Measurements from ENCODE around the gene CD300LB. TPM values are rescaled to one million over a fixed set of nuclear protein-coding genes. Genes with fewer than 3 reads are reported as not detected.

CD300LB gene
- total and polyA plus RNA-seq, 4 donors: 1.1 to 1.6 (median 1.3) TPM; not detected in 1

GRCh38 chr17:74471341-74471740 lies 59.9 kb downstream of the CD300LB start:
- no peak for ATAC-seq (ENCODE audit: low FRiP score)
- no peaks in the 10 kb centered on the region for H3K9me3 ChIP-seq (ENCODE audit: control insufficient read depth, low read length)
- 88 to 94% methylated on average over 3 of the region's 3 CpGs for WGBS, 2 donors

More at GRCh38 chr17:74471341-74471740, 59.9 kb downstream of the CD300LB start:
- Histone ChIP-seq H3K4me1 (ENCODE audit: control insufficient read depth in 1 of 2, insufficient read depth in 2 of 2, low read length in 2 of 2) (no peaks in the 10 kb centered on the region), H3K27ac (ENCODE audit: low read depth in 1 of 2, low read length in 2 of 2) (no peak overlapping the region), H3K36me3 (ENCODE audit: control insufficient read depth in 1 of 2, insufficient read depth in 2 of 2, low read length in 1 of 2) (no peaks in the 10 kb centered on the region), H3K4me3 (ENCODE audit: low read length in 2 of 2) (no peak overlapping the region), H3K27me3 (ENCODE audit: control insufficient read depth in 1 of 2, insufficient read depth in 2 of 2, low read length in 1 of 2) (no peaks in the 10 kb centered on the region)
- no peak for DNase-seq
- intact Hi-C loops (cut with DNase I): no loop called here

Other genes with a start within 250 kb of the CD300LB start
- gene KIF19, start 205.2 kb downstream of the CD300LB start, total RNA-seq: 1 to 10 TPM; 4.4 to 5.1 TPM
- not detected for gene KIF19, start 205.2 kb downstream of the CD300LB start, polyA plus RNA-seq
- not detected for gene BTBD17, start 169.6 kb downstream of the CD300LB start, total RNA-seq
- not detected for gene BTBD17, start 169.6 kb downstream of the CD300LB start, polyA plus RNA-seq
- gene GPR142, start 164.0 kb downstream of the CD300LB start, total RNA-seq: 1 to 10 TPM in 1 of 2 donors, not detected in 1; 2.1 TPM
- not detected for gene GPR142, start 164.0 kb downstream of the CD300LB start, polyA plus RNA-seq
- 10 to 100 TPM; 43.6 to 51.7 TPM for gene GPRC5C, start 99.4 kb downstream of the CD300LB start, total RNA-seq
- 10 to 100 TPM; 31.6 to 59.4 TPM for gene GPRC5C, start 99.4 kb downstream of the CD300LB start, polyA plus RNA-seq
- gene CD300A, start 64.8 kb downstream of the CD300LB start, total RNA-seq: 10 to 100 TPM; 10.3 to 10.4 TPM
- gene CD300A, start 64.8 kb downstream of the CD300LB start, polyA plus RNA-seq: 1 to 10 TPM; 2.6 to 9.1 TPM
- 1 to 10 TPM; 2.2 to 2.9 TPM for gene CD300C, start 14.6 kb upstream of the CD300LB start, total RNA-seq
- gene CD300C, start 14.6 kb upstream of the CD300LB start, polyA plus RNA-seq: under 1 TPM; 0.28 to 0.88 TPM
- not detected for gene CD300H, start 36.0 kb upstream of the CD300LB start, total RNA-seq
- gene CD300H, start 36.0 kb upstream of the CD300LB start, polyA plus RNA-seq: not detected
- not detected for gene CD300LD, start 60.8 kb upstream of the CD300LB start, total RNA-seq
- under 1 TPM in 1 of 2 donors, not detected in 1; 0.75 TPM for gene CD300LD, start 60.8 kb upstream of the CD300LB start, polyA plus RNA-seq
- gene CD300E, start 92.3 kb upstream of the CD300LB start, total RNA-seq: 1 to 10 TPM; 2.8 to 4.3 TPM
- under 1 TPM in 1 of 2 donors, not detected in 1; 0.18 TPM for gene CD300E, start 92.3 kb upstream of the CD300LB start, polyA plus RNA-seq
- 1 to 10 TPM; 1.6 to 2.2 TPM for gene CD300LF, start 181.4 kb upstream of the CD300LB start, total RNA-seq
- gene CD300LF, start 181.4 kb upstream of the CD300LB start, polyA plus RNA-seq: 1 to 10 TPM in 1 of 2 donors, under 1 TPM in 1; 0.61 to 1.5 TPM
- gene RAB37, start 205.8 kb upstream of the CD300LB start, total RNA-seq: 1 to 10 TPM; 1.4 to 3.4 TPM
- gene RAB37, start 205.8 kb upstream of the CD300LB start, polyA plus RNA-seq: 1 to 10 TPM; 1.5 to 2.4 TPM
- gene NHERF1, start 217.2 kb upstream of the CD300LB start, total RNA-seq: 10 to 100 TPM; 17.6 to 21.1 TPM
- 10 to 100 TPM; 10.6 to 84.4 TPM for gene NHERF1, start 217.2 kb upstream of the CD300LB start, polyA plus RNA-seq
- gene NAT9, start 244.9 kb upstream of the CD300LB start, total RNA-seq: 10 to 100 TPM; 44.5 to 46.3 TPM
- 10 to 100 TPM; 12.1 to 59.9 TPM for gene NAT9, start 244.9 kb upstream of the CD300LB start, polyA plus RNA-seq

All from aorta (tissue), 5 donors.